Measurements from ENCODE around the gene CNNM3.

DNA sequence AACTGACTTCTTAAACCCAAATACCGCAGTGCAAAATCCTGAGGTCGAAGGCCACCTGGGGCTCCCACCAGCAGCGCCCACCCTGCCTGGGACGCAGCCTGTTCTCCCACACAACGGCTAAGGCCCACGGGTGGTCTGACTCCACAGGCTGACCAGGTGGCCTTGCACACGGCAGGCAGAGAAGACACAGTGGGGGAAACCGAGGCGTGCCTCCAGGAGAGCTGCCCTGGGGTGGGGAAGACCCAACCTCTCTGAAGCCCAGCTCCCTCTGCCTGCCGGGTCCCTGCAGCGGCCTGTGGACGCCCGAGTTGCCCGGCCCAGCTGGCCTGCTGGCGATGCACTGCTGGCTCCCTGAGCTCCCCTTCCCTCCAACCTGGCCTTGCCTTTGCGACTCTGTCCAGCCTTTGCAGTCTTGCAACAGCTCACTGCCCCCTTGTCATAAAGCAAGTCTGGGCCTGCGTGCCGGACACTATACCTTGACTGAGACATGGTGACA lies 63.5 kb downstream of the CNNM3 start:
- TF ChIP-seq, protein P1, sequence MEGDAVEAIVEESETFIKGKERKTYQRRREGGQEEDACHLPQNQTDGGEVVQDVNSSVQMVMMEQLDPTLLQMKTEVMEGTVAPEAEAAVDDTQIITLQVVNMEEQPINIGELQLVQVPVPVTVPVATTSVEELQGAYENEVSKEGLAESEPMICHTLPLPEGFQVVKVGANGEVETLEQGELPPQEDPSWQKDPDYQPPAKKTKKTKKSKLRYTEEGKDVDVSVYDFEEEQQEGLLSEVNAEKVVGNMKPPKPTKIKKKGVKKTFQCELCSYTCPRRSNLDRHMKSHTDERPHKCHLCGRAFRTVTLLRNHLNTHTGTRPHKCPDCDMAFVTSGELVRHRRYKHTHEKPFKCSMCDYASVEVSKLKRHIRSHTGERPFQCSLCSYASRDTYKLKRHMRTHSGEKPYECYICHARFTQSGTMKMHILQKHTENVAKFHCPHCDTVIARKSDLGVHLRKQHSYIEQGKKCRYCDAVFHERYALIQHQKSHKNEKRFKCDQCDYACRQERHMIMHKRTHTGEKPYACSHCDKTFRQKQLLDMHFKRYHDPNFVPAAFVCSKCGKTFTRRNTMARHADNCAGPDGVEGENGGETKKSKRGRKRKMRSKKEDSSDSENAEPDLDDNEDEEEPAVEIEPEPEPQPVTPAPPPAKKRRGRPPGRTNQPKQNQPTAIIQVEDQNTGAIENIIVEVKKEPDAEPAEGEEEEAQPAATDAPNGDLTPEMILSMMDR (IDR thresholded peaks at IDR 0.05), result no peak
- TF ChIP-seq ZFX (IDR thresholded peaks at IDR 0.05; ENCODE audit: borderline replicate concordance), result no peak
